Suprapubic skin (tissue), 4 donors: ENCODE data around the gene ATXN1.

ENCODE experiments used
- CTCF ChIP-seq, 2 donors: fragments of 200-600 bp in 1 of 2; fragments of 450-650 bp in 1 of 2; sonication (generic) in 1 of 2; IDR thresholded peaks; one replicate each; pipeline ENCODE4 v1.5.1; 2016 to 2019; ENCODE audit warnings: antibody characterized with exemption in 2 of 2, mild to moderate bottlenecking in 1 of 2, moderate library complexity in 1 of 2
- POLR2A ChIP-seq, 2 donors: fragments of 450-650 bp; IDR thresholded peaks; one replicate each; pipeline ENCODE4 v1.6.1; 2017; ENCODE audit warnings: antibody characterized with exemption in 2 of 2, mild to moderate bottlenecking in 2 of 2, moderate library complexity in 2 of 2
- POLR2AphosphoS5 ChIP-seq, 3 donors: sonication (generic); formaldehyde crosslinking; IDR thresholded peaks; one replicate each; pipeline ENCODE4 v1.6.1; 2017; ENCODE audit warnings: antibody characterized with exemption in 3 of 3

- TF ChIP-seq POLR2A (IDR thresholded peaks at IDR 0.05) = no peak
- TF ChIP-seq POLR2AphosphoS5 (IDR thresholded peaks at IDR 0.05) = no peak
- no peak for TF ChIP-seq CTCF (IDR thresholded peaks at IDR 0.05)
Observed at GRCh38 chr6:16676376-16676775, 84.9 kb downstream of the ATXN1 start.
